Stimulated activated CD8-positive, alpha-beta memory T cell treated with anti-CD3 and anti-CD28 coated beads, Interleukin-7, amount 100 ng/mL, for 48 hours (primary cell): ENCODE data around the gene MFAP4.

Experiments used
- DNase-seq, 2 donors: peaks; one replicate each; pipeline ENCODE4 v3.0.0-alpha.2; 2020; ENCODE audit warnings: low read depth in 1 of 2; ENCODE audit errors: extremely low read depth in 1 of 2

The MFAP4 gene

GRCh38 chr17:19372866-19373504 lies 14.0 kb downstream of the MFAP4 start:
- no peak for DNase-seq

- no peak for DNase-seq
These were observed 14.6 kb downstream of the MFAP4 start for GRCh38 chr17:19372439-19372838.

DNA sequence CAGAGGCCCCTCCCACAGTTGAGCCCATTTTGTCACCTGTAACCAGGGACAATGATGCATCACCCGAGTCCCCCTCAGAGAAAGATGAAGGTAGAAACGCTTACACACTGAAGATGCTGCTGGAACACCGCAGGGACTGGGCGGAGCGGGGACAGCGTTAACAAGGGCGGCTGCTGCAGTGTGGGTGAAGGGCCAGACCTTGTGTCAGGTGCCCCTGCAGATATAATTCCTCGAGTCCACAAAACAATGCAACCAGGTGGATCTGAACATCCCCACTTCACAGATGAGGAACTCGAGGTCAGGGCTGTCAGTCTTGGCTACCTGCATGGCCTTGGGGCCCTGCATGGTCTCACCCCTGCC lies 15.0 kb downstream of the MFAP4 start:
- DNase-seq, result no peak

DNA sequence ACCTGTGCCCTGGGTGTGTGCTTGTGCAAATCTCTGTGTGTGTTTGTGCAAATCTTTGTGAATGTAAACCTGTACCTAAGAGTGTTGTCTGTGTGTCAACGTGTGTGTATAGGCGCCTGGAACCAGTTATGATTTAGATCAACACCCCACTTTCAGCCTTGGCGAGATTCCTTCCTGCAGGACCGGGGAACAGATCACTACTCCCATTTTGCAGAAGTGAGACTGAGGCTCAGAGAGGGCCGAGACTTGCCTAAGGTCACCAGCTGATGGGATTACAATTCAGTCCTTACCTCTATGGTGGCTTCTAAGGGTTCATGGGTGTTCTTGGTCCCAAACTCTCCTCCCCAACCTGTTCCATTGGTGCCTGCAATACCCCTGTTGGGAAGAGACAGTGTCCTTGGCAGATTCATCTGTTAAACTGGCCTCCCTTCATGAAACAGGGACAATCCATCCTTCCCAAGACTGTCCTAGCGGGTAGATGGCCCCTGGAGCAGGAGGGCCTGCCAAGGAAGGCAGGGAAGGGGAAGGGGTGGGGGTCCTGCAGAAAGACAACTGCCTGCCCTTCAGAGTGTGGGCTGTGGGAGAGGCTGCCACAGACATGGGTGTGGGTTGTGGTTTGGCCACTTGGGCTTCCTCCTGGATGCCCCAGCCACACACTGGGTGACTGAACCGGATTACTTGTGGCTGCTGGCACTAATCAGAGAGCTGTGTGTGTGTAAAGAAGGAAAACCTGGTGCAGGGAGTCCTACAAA lies 15.6 kb downstream of the MFAP4 start:
- no peak for DNase-seq

- no peak for DNase-seq
These were observed 16.5 kb downstream of the MFAP4 start for GRCh38 chr17:19370493-19370960.

GRCh38 chr17:19369846-19370492 lies 17.0 kb downstream of the MFAP4 start:
- DNase-seq, result no peak

GRCh38 chr17:19369107-19369778 lies 17.7 kb downstream of the MFAP4 start:
- DNase-seq, result no peak

DNA sequence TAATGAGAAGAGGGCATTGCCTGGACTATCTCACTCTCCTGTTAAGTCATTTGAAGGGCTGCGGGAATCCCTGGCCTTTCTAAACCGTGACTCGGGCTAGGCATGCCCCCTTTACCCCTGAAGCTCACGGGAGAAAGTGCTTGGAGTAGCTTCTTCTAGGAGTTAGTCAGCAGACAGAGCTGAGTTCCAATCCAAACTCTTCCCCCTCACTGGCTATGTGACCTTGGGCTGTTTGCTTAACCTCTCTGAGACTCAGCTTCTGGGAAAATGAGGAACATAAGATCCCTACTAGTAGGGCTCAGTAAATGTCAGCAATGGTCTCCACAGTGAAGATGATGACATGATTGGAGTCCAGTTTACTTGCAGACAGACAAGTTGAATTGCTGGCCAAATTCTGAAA lies 18.8 kb downstream of the MFAP4 start:
- DNase-seq, result no peak

- DNase-seq, result no peak
These were observed 20.4 kb downstream of the MFAP4 start for GRCh38 chr17:19366637-19366972.

GRCh38 chr17:19365833-19366636 lies 21.0 kb downstream of the MFAP4 start:
- no peak for DNase-seq

GRCh38 chr17:19365499-19365817 lies 21.5 kb downstream of the MFAP4 start:
- no peak for DNase-seq

- no peak for DNase-seq
These were observed 22.1 kb downstream of the MFAP4 start for GRCh38 chr17:19364699-19365498.

GRCh38 chr17:19363460-19364035 lies 23.4 kb downstream of the MFAP4 start:
- no peak for DNase-seq

DNA sequence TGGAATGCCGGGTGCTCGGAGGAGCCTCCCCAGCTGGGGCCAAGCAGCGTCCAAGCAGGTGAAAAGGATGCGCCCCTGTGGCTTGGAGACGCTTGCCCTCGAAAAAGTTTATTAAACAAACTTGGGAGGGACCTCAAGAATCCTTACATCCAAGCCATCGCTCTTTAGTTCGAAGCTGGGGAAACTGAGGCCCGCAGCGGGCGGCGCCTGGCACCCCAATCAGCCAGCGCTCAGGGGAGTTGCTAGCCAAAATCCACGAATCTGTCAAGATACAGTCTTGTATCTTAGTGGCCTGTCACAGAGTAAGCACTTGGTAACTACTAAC lies 23.9 kb downstream of the MFAP4 start:
- no peak for DNase-seq

- peak; percentile 84 to 86 for DNase-seq
These were observed 24.5 kb downstream of the MFAP4 start, which contains the start of gene B9D1 for GRCh38 chr17:19362277-19363113. Gene B9D1, minus strand, starts transcription at chr17:19362723. Its CDS starts 154 bp downstream, at chr17:19362569.

GRCh38 chr17:19361944-19362276 lies 25.1 kb downstream of the MFAP4 start:
- no peak for DNase-seq

- no peak for DNase-seq
These were observed 25.7 kb downstream of the MFAP4 start for GRCh38 chr17:19361326-19361725.

GRCh38 chr17:19360772-19361171 lies 26.2 kb downstream of the MFAP4 start:
- no peak for DNase-seq

DNA sequence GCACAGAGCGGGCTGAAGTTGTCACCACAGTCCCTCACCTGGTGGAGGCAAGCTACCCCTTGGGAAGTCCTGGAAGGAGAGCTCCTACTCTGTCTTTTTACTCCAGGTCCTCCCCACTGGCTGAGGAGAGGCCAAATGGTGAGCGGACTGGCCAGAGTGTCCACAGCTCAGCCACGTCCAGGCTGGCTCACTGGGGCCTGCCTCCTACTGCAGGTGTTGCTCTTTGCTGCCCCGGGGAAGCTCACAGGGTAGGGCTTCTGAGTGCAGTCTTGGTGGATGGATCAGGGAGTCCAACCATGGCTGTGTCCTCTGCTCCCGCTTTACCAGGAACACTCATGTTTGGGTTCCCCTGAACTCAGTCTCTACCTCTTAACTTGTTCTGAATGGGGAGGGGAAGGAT lies 27.1 kb downstream of the MFAP4 start:
- no peak for DNase-seq
